ENCODE data around the gene ANXA6. TPM values are rescaled to one million over a fixed set of nuclear protein-coding genes. Genes with fewer than 3 reads are reported as not detected.

The ANXA6 gene
- total RNA-seq, 1 experiment from 2014 or later = 98.7 TPM

DNA sequence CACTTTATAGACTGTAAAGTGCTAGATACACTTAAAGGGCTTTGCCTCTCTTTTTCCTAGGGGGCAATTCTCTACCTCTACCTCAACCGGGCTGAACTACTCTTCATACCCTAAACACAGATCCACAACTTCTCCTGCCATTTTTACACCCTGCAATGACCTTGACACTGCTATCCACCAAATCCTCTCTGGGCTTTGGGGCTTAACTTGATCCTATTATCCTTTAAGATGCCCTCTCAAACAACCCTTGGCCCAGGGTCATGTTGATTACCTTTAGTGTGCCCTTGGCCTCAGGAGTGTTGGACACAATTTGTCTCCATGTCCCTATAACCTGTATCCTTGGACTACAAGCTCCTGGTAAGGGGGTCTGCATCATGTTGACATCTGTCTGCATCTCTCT, 19.5 kb downstream of the ANXA6 start:
- Histone ChIP-seq H2BK15ac (ENCODE audit: low read depth, low read length) (no peak overlapping the region), H3K23me2 (ENCODE audit: insufficient read length, low read depth, low read length, poor library complexity, severe bottlenecking) (no peaks in the 10 kb centered on the region), H3K56ac (ENCODE audit: insufficient read length, low read depth, low read length) (no peak overlapping the region), H2AFZ (ENCODE audit: low read length) (no peak overlapping the region), H2BK120ac (ENCODE audit: low read depth, low read length, poor library complexity, severe bottlenecking) (no peak overlapping the region), H3T11ph (ENCODE audit: low read length) (no peak overlapping the region), H4K8ac (replicated peaks; ENCODE audit: insufficient read length, low read depth, low read length) (no peak overlapping the region), H3K23ac (ENCODE audit: insufficient read length, low read depth, low read length) (no peak overlapping the region), H3K9ac (ENCODE audit: extremely low read depth, insufficient read length, low read length) (no peak overlapping the region), H3K27ac (ENCODE audit: insufficient read length, low read depth, low read length) (no peak overlapping the region), H3K4ac (ENCODE audit: low read depth, low read length) (no peak overlapping the region), H3K18ac (ENCODE audit: insufficient read length, low read depth, low read length) (no peak overlapping the region), H3K27me3 (ENCODE audit: insufficient read depth, low read length) (no peaks in the 10 kb centered on the region), H3K4me1 (ENCODE audit: insufficient read depth, low read length) (peaks cover 5% of the 10 kb centered on the region; the same call in 1 of the 2 replicates), H3K79me1 (ENCODE audit: insufficient read depth, low read depth, low read length, poor library complexity, severe bottlenecking) (peaks cover 3% of the 10 kb centered on the region), H3K14ac (ENCODE audit: insufficient read depth, low read length) (no peak overlapping the region), H4K91ac (ENCODE audit: insufficient read length, low read depth, low read length) (no peak overlapping the region), H2BK12ac (ENCODE audit: insufficient read length, low read depth, low read length) (no peak overlapping the region), H3K9me3 (ENCODE audit: control insufficient read depth, low read depth, low read length) (no peaks in the 10 kb centered on the region), H3K4me2 (ENCODE audit: insufficient read depth, insufficient read length, low read length) (no peak overlapping the region), H3K79me2 (ENCODE audit: insufficient read depth, low read length) (no peaks in the 10 kb centered on the region), H4K5ac (ENCODE audit: insufficient read length, low read depth, low read length) (no peak overlapping the region), H2BK20ac (ENCODE audit: low read depth, low read length, poor library complexity, severe bottlenecking) (no peak overlapping the region), H4K20me1 (ENCODE audit: control insufficient read depth, insufficient read depth, insufficient read length) (no peaks in the 10 kb centered on the region), H2AK5ac (ENCODE audit: insufficient read length, low read length) (no peak overlapping the region), H2BK5ac (ENCODE audit: insufficient read length, low read length) (no peak overlapping the region)
- Mint-ChIP-seq H3K4me1 (peaks cover 12 to 17% of the 10 kb centered on the region in 2 experiments), H3K36me3 (ENCODE audit: insufficient read depth in 1 of 3, low read depth in 3 of 3) (peaks cover 8 to 55% (median 44%) of the 10 kb centered on the region in 3 experiments; a peak in 6 of 7 replicates), H3K4me3 (no peak overlapping the region), H3K27me3 (ENCODE audit: low read depth) (no peaks in the 10 kb centered on the region), H3K27ac (no peak overlapping the region), H3K9me3 (no peaks in the 10 kb centered on the region; a peak in 1 of 5 replicates)
- TF ChIP-seq, protein P1, sequence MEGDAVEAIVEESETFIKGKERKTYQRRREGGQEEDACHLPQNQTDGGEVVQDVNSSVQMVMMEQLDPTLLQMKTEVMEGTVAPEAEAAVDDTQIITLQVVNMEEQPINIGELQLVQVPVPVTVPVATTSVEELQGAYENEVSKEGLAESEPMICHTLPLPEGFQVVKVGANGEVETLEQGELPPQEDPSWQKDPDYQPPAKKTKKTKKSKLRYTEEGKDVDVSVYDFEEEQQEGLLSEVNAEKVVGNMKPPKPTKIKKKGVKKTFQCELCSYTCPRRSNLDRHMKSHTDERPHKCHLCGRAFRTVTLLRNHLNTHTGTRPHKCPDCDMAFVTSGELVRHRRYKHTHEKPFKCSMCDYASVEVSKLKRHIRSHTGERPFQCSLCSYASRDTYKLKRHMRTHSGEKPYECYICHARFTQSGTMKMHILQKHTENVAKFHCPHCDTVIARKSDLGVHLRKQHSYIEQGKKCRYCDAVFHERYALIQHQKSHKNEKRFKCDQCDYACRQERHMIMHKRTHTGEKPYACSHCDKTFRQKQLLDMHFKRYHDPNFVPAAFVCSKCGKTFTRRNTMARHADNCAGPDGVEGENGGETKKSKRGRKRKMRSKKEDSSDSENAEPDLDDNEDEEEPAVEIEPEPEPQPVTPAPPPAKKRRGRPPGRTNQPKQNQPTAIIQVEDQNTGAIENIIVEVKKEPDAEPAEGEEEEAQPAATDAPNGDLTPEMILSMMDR (conservative IDR thresholded peaks at IDR 0.05) = no peak
- no CpG with 5 or more reads among the region's 1 CpG for WGBS (ENCODE audit: extremely low coverage, insufficient read length, low lambda C conversion rate)
- DNase-seq = no peak
